HCT116 (cell line): ENCODE measurements around the gene FNDC11. TPM values are rescaled to one million over a fixed set of nuclear protein-coding genes. Genes with fewer than 3 reads are reported as not detected.

ENCODE experiments used
- ATAC-seq: fragments of 200-7000 bp; cut with Tn5 transposase; 2 replicates; pipeline ENCODE4 v1.9.1; 2020; ENCODE audit warnings: mild to moderate bottlenecking, moderate library complexity
- BruUV-seq: library from RNA; stranded (reverse); fragments of 400-500 nt; replicated peaks from 2 replicates; lab custom pipeline; 2021; lab: Mats Ljungman, UMichigan
- CTCF ChIA-PET: fragments of 300-600 bp; sonication (Branson Sonifier 250); formaldehyde crosslinking; loops from one replicate; lab custom pipeline; 2021; ENCODE audit warnings: antibody characterized with exemption; lab: Charles Lee
- POLR2A ChIA-PET: fragments of 300-600, 350-600 bp; sonication (Branson Sonifier 250); formaldehyde crosslinking; loops from one replicate; lab custom pipeline; 2021; ENCODE audit warnings: antibody characterized with exemption; lab: Charles Lee
- RAD21 ChIA-PET, 2 experiments: fragments of 300-600 bp; sonication (Branson Sonifier 250); formaldehyde crosslinking; loops; one replicate each; lab custom pipeline; 2023; ENCODE audit warnings: low total read pairs in 2 of 2; ENCODE audit not compliant: uncharacterized antibody in 2 of 2, unreplicated experiment in 2 of 2, low non-redundant PET in 1 of 2; lab: Charles Lee
- DNase-seq: peaks from one replicate; pipeline ENCODE4 v3.0.0-alpha.2; 2010; ENCODE audit warnings: low read depth, low spot score
- H2AFZ ChIP-seq: fragments of 200-600 bp; shearing (Covaris generic), sonication (generic); 2 replicates; pipeline ENCODE4 v1.6.1; 2017; ENCODE audit warnings: low read depth, mixed run types, mixed read lengths, antibody characterized with exemption, low read length; ENCODE audit not compliant: poor library complexity, severe bottlenecking
- H3K27ac ChIP-seq: 2 replicates; pipeline ENCODE4 v1.5.1; 2012; ENCODE audit warnings: low read depth, low read length
- H3K27me3 ChIP-seq: fragments of 200-600 bp; sonication (generic); 2 replicates; pipeline ENCODE4 v1.6.1; 2016; ENCODE audit warnings: mixed run types, low read length, mixed read lengths; ENCODE audit not compliant: insufficient read depth
- H3K36me3 ChIP-seq, 2 experiments: fragments of 200-500 bp in 1 of 2; fragments of 200-600 bp in 1 of 2; sonication (Bioruptor generic) in 1 of 2; sonication (generic) in 1 of 2; 2 replicates each; pipeline versions ENCODE4 v1.5.1 to v1.6.1; 2014 to 2016; ENCODE audit warnings: low read length in 2 of 2, inconsistent platforms in 1 of 2, mixed read lengths in 1 of 2, mixed run types in 1 of 2; ENCODE audit not compliant: insufficient read depth in 2 of 2, control insufficient read depth in 1 of 2
- H3K4me1 ChIP-seq, 2 experiments: fragments of 200-600 bp in 1 of 2; sonication (generic) in 1 of 2; 2 replicates each; pipeline versions ENCODE4 v1.5.1 to v1.6.1; 2012 to 2017; ENCODE audit warnings: low read length in 2 of 2, inconsistent platforms in 1 of 2, mild to moderate bottlenecking in 1 of 2, mixed read lengths in 1 of 2, mixed run types in 1 of 2, moderate library complexity in 1 of 2; ENCODE audit not compliant: insufficient read depth in 2 of 2, control insufficient read depth in 1 of 2
- H3K4me2 ChIP-seq: fragments of 200-600 bp; sonication (generic); 2 replicates; pipeline ENCODE4 v1.6.1; 2017; ENCODE audit warnings: mixed run types, low read length, mixed read lengths
- H3K4me3 ChIP-seq, 2 experiments: fragments of 200-600 bp in 1 of 2; sonication (generic) in 1 of 2; replicated peaks in 1 of 2; 2 replicates each; pipeline ENCODE4 v1.5.1; 2011 to 2016; ENCODE audit warnings: low read length in 2 of 2, control low read depth in 1 of 2, low read depth in 1 of 2, mild to moderate bottlenecking in 1 of 2, mixed read lengths in 1 of 2, mixed run types in 1 of 2
- H3K79me2 ChIP-seq: fragments of 200-600 bp; sonication (generic); 2 replicates; pipeline ENCODE4 v1.6.1; 2017; ENCODE audit warnings: mild to moderate bottlenecking, mixed run types, low read length, moderate library complexity, mixed read lengths; ENCODE audit not compliant: insufficient read depth
- H3K9ac ChIP-seq: fragments of 200-600 bp; sonication (generic); 2 replicates; pipeline ENCODE4 v1.6.1; 2016; ENCODE audit warnings: low read length, mixed read lengths
- H3K9me2 ChIP-seq: fragments of 200-600 bp; sonication (generic), shearing (Covaris generic); 2 replicates; pipeline ENCODE4 v1.6.1; 2017; ENCODE audit warnings: mixed run types, mild to moderate bottlenecking, moderate library complexity; ENCODE audit not compliant: insufficient read depth
- H3K9me3 ChIP-seq, 2 experiments: fragments of 200-500 bp in 1 of 2; fragments of 200-600 bp in 1 of 2; sonication (Bioruptor generic) in 1 of 2; sonication (generic) in 1 of 2; 2 replicates each; pipeline ENCODE4 v1.6.1; 2014 to 2017; ENCODE audit warnings: low read length in 2 of 2, mixed read lengths in 2 of 2, inconsistent platforms in 1 of 2, low read depth in 1 of 2, mild to moderate bottlenecking in 1 of 2, mixed run types in 1 of 2, moderate library complexity in 1 of 2; ENCODE audit not compliant: control insufficient read depth in 1 of 2, insufficient read depth in 1 of 2
- H4K20me1 ChIP-seq: fragments of 200-600 bp; sonication (generic), shearing (Covaris generic); 2 replicates; pipeline ENCODE4 v1.6.1; 2017; ENCODE audit warnings: mixed run types, mild to moderate bottlenecking, moderate library complexity; ENCODE audit not compliant: insufficient read depth
- ATF3 ChIP-seq: IDR thresholded peaks from 2 replicates; pipeline ENCODE4 v1.6.1; 2012
- ELF1 ChIP-seq: IDR thresholded peaks from 2 replicates; pipeline ENCODE4 v1.6.1; 2012; ENCODE audit warnings: low read depth, borderline replicate concordance
- EZH2phosphoT487 ChIP-seq: fragments of 200-600 bp; IDR thresholded peaks from 2 replicates; pipeline ENCODE4 v1.6.1; 2018; ENCODE audit warnings: antibody characterized with exemption, borderline replicate concordance
- JUND ChIP-seq: IDR thresholded peaks from 2 replicates; pipeline ENCODE4 v1.6.1; 2012
- MAX ChIP-seq: IDR thresholded peaks from 2 replicates; pipeline ENCODE4 v1.6.1; 2012
- POLR2AphosphoS5 ChIP-seq: IDR thresholded peaks from 2 replicates; pipeline ENCODE4 v1.6.1; 2011; ENCODE audit warnings: mild to moderate bottlenecking, low read depth, low read length, moderate library complexity
- SIN3A ChIP-seq: IDR thresholded peaks from 2 replicates; pipeline ENCODE4 v1.6.1; 2012; ENCODE audit warnings: low read depth
- SP1 ChIP-seq: IDR thresholded peaks from 2 replicates; pipeline ENCODE4 v1.6.1; 2012; ENCODE audit warnings: low read depth
- ZBTB33 ChIP-seq: IDR thresholded peaks from 2 replicates; pipeline ENCODE4 v1.6.1; 2011; ENCODE audit warnings: mild to moderate bottlenecking, low read length, moderate library complexity; ENCODE audit not compliant: insufficient replicate concordance; ENCODE audit errors: extremely low read depth
- ZNF274 ChIP-seq: fragments of 200-500 bp; sonication (Bioruptor generic); IDR thresholded peaks from 2 replicates; pipeline ENCODE4 v1.6.1; 2014; ENCODE audit warnings: mild to moderate bottlenecking, low read depth, low read length, inconsistent platforms
- intact Hi-C: fragments of 100-400 bp; cut with micrococcal nuclease; formaldehyde crosslinking; loops from 2 replicates; pipeline ENCODE4 v1.10.0; 2022
- total RNA-seq: library from RNA; stranded (reverse); gene quantifications from one replicate; pipeline ENCODE4 v1.2.1, GENCODE V29; 2021; ENCODE audit not compliant: unreplicated experiment

The FNDC11 gene
- total RNA-seq, 1 experiment from 2014 or later: 5.5 TPM

DNA sequence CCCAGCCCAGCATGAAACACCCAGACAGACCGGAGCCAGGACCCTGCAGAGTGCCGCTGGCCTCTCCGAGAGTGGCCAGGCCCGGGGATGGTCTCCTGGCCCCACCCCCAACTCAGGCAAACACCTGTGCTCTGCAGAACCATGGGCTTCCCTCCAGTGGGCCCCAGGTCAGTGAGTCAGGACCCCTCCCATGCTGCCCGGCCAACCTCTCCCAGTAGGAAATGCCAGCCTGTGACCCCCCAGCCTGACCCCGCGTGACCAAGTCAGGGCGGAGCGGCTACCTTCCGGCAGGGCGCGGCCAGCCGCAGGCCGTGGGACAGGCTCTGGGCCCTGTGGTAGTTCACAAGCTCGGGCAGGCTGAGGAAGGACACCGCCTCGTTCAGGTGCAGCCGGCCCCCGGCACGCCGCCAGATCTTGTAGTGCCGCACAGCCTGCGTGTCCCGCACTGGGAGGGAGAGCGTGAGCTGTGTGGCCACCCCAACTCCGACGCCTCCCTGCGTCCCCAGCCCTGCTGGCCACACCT is 20.0 kb upstream of the FNDC11 start:
- peak; percentile 51 for TF ChIP-seq POLR2AphosphoS5
- TF ChIP-seq ZBTB33: peak; percentile 39
- TF ChIP-seq SIN3A: no peak
- TF ChIP-seq, all 23 proteins: peak for 2
- Histone ChIP-seq H4K20me1 (no peaks in the 10 kb centered on the region), H3K9me3 (no peaks in the 10 kb centered on the region), H3K79me2 (no peaks in the 10 kb centered on the region), H3K4me1 (peaks cover 31 to 52% of the 10 kb centered on the region in 2 experiments), H3K4me3 (no peak overlapping the region; a peak in 1 of 4 replicates), H2AFZ (no peak overlapping the region), H3K9me2 (no peaks in the 10 kb centered on the region), H3K36me3 (no peaks in the 10 kb centered on the region), H3K4me2 (peak overlapping the region; percentile 68), H3K27ac (peak overlapping the region; percentile 71; the same call in 1 of the 2 replicates), H3K27me3 (no peaks in the 10 kb centered on the region), H3K9ac (peak overlapping the region; percentile 22)
- ATAC-seq (peak; percentile 3; the same call in 1 of the 2 replicates), DNase-seq (no peak)
- no TSS peak for BruUV-seq
- ChIA-PET CTCF (no interaction called here), POLR2A (no interaction called here), RAD21 (no interaction called here)
- intact Hi-C loops: loop anchor here (10.0 kb wide), 1 partner anchor 99 kb away; no protein-coding TSS in a partner anchor

- BruUV-seq: no TSS peak
- Histone ChIP-seq H3K4me2 (peak overlapping the region; percentile 68), H3K79me2 (no peaks in the 10 kb centered on the region), H3K27ac (peak overlapping the region; percentile 71; the same call in 1 of the 2 replicates), H3K36me3 (no peaks in the 10 kb centered on the region), H3K4me1 (peaks cover 36 to 57% of the 10 kb centered on the region in 2 experiments), H3K9me3 (no peaks in the 10 kb centered on the region), H3K9me2 (no peaks in the 10 kb centered on the region), H3K4me3 (no peak overlapping the region), H2AFZ (no peak overlapping the region), H3K9ac (peak overlapping the region; percentile 22), H3K27me3 (no peaks in the 10 kb centered on the region), H4K20me1 (no peaks in the 10 kb centered on the region)
- DNase-seq: no peak
- intact Hi-C loops: loop anchor here (10.0 kb wide), 1 partner anchor 100 kb away; no protein-coding TSS in a partner anchor
- POLR2A ChIA-PET: interaction anchor here (0.6 kb wide), 1 partner anchor 32 kb away, joined by 5 read pairs; no protein-coding TSS in a partner anchor
- CTCF ChIA-PET: no interaction called here
- ATAC-seq: no peak
- RAD21 ChIA-PET: no interaction called here
- TF ChIP-seq MAX (no peak), EZH2phosphoT487 (no peak), ZNF274 (no peak), ELF1 (no peak), ZBTB33 (no peak), SP1 (no peak), ATF3 (no peak), JUND (no peak)
Observed at GRCh38 chr20:63534427-63534830, 19.5 kb upstream of the FNDC11 start.
